Epithelial cell of esophagus (primary cell): ENCODE data around the gene SLC22A5.
"Not testable (repeated sequence)": the region's sequence is repeated elsewhere in the genome, so short reads cannot be mapped to it uniquely, and the experiment has no call there.

Experiments used
- DNase-seq: peaks from one replicate; pipeline ENCODE4 v3.0.0; 2010; ENCODE audit warnings: low read depth
- H3K4me3 ChIP-seq: 2 replicates; pipeline ENCODE4 v1.5.1; 2011; ENCODE audit warnings: mild to moderate bottlenecking, low read length, control low read depth
- CTCF ChIP-seq: IDR thresholded peaks from 2 replicates; pipeline ENCODE4 v1.5.1; 2011; ENCODE audit warnings: low read depth, mild to moderate bottlenecking, low read length, control low read depth, inconsistent platforms; ENCODE audit not compliant: insufficient read depth; ENCODE audit errors: missing control alignments

The SLC22A5 gene

GRCh38 chr5:132433141-132433540, 63.6 kb downstream of the SLC22A5 start:
- H3K4me3 ChIP-seq, result no peak overlapping the region
- TF ChIP-seq CTCF, result no peak
- DNase-seq, result no peak

GRCh38 chr5:132434416-132435286, 65.1 kb downstream of the SLC22A5 start:
- DNase-seq, result peak; percentile 58
- TF ChIP-seq CTCF, result no peak
- no peak overlapping the region for H3K4me3 ChIP-seq

- no peak overlapping the region for H3K4me3 ChIP-seq
- no peak for TF ChIP-seq CTCF
- no peak for DNase-seq
Observed at GRCh38 chr5:132435447-132435846, 65.9 kb downstream of the SLC22A5 start.

GRCh38 chr5:132435886-132436285, 66.4 kb downstream of the SLC22A5 start:
- DNase-seq, result no peak
- no peak for TF ChIP-seq CTCF
- no peak overlapping the region for H3K4me3 ChIP-seq

GRCh38 chr5:132436936-132437335, 67.4 kb downstream of the SLC22A5 start:
- no peak overlapping the region for H3K4me3 ChIP-seq
- no peak for DNase-seq
- no peak for TF ChIP-seq CTCF

GRCh38 chr5:132437604-132438266, 68.2 kb downstream of the SLC22A5 start:
- no peak overlapping the region for H3K4me3 ChIP-seq
- no peak for TF ChIP-seq CTCF
- peak; percentile 55 for DNase-seq

GRCh38 chr5:132438267-132438645, 68.7 kb downstream of the SLC22A5 start:
- not testable (repeated sequence) for H3K4me3 ChIP-seq, DNase-seq
